ENCODE data around the gene PCDH12.

DNA sequence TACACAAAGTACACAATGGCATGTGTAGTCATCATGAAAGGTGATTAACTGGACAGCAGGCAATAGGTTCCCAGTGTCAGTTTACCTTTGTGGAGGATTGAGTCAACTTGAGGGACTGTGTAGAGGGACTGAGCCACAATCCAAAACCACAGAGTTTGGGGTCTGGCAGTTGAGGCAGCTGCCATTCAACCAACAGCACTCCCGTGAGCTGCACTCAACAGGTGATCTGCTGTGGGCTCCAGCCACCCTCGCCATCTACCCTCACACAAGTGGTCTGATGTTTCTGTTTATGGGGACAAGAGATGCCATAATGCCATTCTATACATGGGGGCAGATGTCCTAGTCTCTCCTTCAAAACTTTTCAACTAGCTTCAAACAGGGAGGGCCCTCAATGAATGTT is 37.2 kb downstream of the PCDH12 start:
- no peak for TF ChIP-seq EP300 (IDR thresholded peaks at IDR 0.05; ENCODE audit: borderline replicate concordance)
- TF ChIP-seq NFIC (IDR thresholded peaks at IDR 0.05): no peak
- TF ChIP-seq REST (IDR thresholded peaks at IDR 0.05; ENCODE audit: low read depth): no peak
- no peak for TF ChIP-seq TAF1 (IDR thresholded peaks at IDR 0.05; ENCODE audit: low read depth)
- no peak for TF ChIP-seq CREB1 (IDR thresholded peaks at IDR 0.05; ENCODE audit: low read depth)
- no peak for TF ChIP-seq RAD21 (IDR thresholded peaks at IDR 0.05; ENCODE audit: low read depth)
- TF ChIP-seq FOXM1 (IDR thresholded peaks at IDR 0.05; ENCODE audit: borderline replicate concordance, low read depth): no peak

Data from Ishikawa (cell line).